K562 treated with DMSO at 1 percent for 12 hours (cell line): Measurements from ENCODE around the gene GRAMD2B. TPM values are rescaled to one million over a fixed set of nuclear protein-coding genes. Genes with fewer than 3 reads are reported as not detected.

ENCODE experiments used
- total RNA-seq: library from RNA; unstranded; fragments of 300-600 nt; gene quantifications from 2 replicates; pipeline ENCODE4 v1.2.3, GENCODE V29; 2022; ENCODE audit not compliant: insufficient read depth

Gene GRAMD2B
- 0.66 and 2.8 TPM in 2 replicates for total RNA-seq

GRCh38 chr5:126422994-126423788 is at the start of gene GRAMD2B:
Gene GRAMD2B (plus strand): TSS chr5:126423409. CDS start chr5:126423607, 198 bp downstream.

Other genes with a start within 250 kb of the GRAMD2B start
- not detected in 2 replicates for gene ALDH7A1, start 171.8 kb downstream of the GRAMD2B start, total RNA-seq
- gene PHAX, start 177.5 kb downstream of the GRAMD2B start, total RNA-seq: 8.6 and 18.5 TPM in 2 replicates